ENCODE results near the gene CES3.

- no peak for TF ChIP-seq CTCF (IDR thresholded peaks at IDR 0.05 in 2 of 3, conservative IDR thresholded peaks at IDR 0.05 in 1 of 3; ENCODE audit: insufficient read depth in 2 of 3, low read depth in 1 of 3, low read length in 3 of 3)
- no peak for TF ChIP-seq ZNF274 (IDR thresholded peaks at IDR 0.05; ENCODE audit: borderline replicate concordance, low read depth, low read length)
These were observed 23.2 kb upstream of the CES3 start for GRCh38 chr16:66937725-66938337.

Data from K562 (cell line).